GM19238 (cell line): ENCODE measurements around the gene TBKBP1.
"Not testable (repeated sequence)": the region's sequence is repeated elsewhere in the genome, so short reads cannot be mapped to it uniquely, and the experiment has no call there.

Experiments
- DNase-seq: peaks from one replicate; pipeline ENCODE4 v3.0.0; 2011; ENCODE audit warnings: low spot score; ENCODE audit not compliant: insufficient read length

TBKBP1 gene

DNA sequence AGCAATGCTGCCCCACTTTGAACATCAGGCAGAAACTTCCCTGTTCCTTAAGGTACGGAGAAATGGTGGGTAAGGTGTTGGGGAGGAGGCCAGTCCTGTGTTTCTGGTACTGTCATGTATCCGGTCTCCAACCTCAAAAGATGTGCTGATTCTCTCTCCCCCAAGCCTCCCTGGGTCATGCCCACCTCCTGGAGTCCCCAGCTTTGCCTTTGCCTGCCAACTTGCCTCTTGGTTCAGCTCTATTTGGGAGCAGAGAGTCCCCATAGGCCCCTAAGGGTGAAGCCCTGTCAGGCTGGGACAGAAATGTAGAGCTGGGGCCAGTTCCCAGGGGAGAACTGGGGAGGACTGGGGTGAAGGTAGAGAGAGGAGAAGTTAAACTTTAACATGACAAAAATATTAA is 37.4 kb downstream of the TBKBP1 start:
- no peak for DNase-seq

DNA sequence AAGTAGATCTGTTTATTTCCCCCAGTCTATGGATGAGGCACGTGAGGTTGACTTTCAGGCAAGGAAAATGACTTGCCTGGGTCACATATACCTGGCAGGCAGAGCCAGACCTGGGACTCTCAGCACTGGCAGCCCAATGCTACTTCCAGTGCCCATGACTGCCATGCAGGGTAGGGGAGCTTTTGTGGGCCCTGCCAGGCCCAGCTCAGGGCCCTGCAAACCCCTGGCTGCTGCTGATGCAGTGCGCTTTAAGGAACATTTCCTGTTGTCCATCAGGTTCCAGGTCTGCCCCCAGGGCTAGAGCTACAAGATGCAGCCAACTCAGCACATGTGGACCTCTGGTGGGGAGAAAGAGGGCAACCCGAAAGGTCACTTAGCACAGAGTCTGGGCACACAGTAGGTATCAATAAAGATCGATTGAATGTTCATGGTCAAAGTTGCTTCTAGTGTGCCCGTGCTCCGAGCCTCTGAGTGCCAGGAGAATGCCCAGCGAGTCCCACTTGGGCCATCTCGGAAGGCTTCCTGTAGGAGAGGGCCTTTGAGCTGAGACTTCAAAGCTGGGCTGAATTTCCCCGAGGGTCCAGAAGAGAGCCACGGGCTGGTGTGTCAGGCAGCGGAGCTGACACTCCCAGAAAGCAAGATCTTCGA is 38.6 kb downstream of the TBKBP1 start:
- no peak for DNase-seq

GRCh38 chr17:47733047-47733673 is 39.2 kb downstream of the TBKBP1 start, which contains the start of gene TBX21:
Gene TBX21, plus strand, starts transcription at chr17:47733236. Its CDS starts 219 bp downstream, at chr17:47733455.
- peak; percentile 90 for DNase-seq

- no peak for DNase-seq
Observed at GRCh38 chr17:47733674-47734410, 39.9 kb downstream of the TBKBP1 start.

DNA sequence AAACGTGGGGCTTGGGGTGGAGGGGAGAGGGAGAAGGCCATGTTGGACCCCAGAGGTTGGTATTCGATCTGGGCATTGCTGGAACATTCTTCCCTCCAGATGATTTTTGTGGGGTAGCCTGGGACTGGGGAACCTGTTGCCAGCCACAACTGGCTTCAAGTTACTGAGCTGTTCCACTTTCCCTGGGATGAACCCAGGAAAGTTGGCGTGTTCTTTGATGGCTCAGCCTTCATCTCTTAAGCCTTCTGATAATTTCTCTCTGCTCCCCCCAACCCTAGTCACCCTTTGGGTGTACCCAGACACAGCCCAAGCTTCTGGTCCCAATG is 41.1 kb downstream of the TBKBP1 start:
- DNase-seq, result no peak

DNA sequence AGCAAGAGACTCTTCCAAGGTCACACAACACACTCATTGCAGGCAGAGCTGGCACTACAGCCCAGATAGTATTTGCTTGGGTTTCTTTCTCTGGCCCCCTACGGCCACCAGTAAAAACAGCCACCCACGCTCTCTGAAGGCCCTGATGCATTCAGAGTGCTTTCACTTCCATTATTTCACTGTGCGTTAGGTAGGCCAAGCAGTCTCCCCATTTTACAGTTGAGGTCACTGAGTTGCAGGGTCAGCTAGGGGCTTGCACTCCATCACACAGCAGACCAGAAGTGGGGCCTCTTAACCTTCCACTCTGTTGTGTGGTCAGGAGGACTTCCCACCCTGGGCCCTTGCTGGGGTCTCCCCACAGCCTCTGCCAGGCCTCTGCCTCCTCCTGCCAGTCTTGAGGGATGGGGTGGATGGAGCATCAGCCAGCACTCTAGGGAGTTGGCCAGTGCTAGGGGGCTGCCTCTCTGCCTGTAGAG is 41.6 kb downstream of the TBKBP1 start:
- peak; percentile 64 for DNase-seq

DNA sequence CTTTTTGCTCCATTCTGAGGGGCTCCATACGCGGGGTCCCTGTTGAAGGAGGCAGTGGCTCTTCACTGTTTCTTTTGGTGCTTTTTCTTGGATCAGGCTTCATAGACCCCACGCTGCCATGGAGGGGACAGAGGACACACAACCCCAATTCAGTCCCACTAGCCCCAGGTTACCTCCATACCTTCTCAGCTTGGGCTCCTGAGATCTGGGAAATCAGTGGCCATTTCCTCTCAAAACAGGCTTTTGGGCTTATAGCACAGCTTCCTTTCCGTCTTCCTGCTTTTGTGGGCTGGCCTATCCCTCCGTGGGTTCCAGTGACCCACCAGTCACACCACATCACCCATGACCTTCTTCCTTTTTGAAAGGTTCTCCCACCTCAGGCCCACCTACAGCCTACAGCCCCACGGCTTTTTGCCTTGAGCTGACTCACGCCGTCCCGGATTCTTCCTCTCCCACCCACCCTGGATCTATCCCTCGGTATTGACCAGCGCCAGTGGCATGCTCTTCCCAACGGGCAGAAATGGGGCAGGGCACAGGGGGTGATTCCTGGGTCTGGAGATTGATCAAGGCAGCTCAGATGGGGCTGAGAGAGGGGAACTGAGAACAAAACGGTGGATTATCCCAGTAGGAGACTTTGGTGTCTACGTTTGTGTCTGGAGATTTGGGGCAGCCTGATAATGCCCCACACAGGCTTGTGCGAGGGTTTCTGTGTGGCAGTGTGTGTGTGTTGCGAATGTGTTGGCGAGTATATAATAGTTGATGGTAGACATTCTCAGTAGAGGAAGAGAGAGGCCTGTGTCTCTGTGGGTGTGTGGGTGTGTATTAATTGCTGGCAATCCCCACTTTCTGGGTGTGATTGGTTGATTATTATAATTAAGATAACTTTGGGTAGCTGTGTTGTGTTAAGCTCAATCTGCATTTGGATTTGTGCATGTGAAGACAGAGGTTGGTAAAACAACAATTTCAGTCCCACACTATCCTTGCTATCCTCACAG is 42.8 kb downstream of the TBKBP1 start:
- no peak for DNase-seq

- DNase-seq, result no peak
Observed at GRCh38 chr17:47738178-47738577, 44.2 kb downstream of the TBKBP1 start.

DNA sequence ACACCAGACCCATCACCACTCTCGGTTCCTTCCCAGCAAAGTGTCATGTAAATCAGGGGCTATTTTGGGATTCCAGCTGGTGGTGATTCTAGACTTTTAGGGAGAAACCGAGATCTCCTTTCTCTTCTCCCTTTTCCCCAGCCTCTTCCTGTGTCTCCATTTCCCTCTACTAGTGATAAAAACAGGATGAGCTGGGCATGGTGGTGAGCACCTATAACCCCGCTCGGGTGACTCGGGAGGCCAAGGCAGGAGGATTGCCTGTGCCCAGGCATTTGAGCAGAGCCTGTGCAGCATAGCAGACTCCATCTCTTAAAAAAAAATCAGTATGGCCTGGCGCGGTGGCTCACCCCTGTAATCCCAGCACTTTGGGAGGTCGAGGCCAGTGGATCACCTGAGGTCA is 45.2 kb downstream of the TBKBP1 start:
- DNase-seq, result no peak

GRCh38 chr17:47739945-47740344 is 46.0 kb downstream of the TBKBP1 start:
- not testable (repeated sequence) for DNase-seq

- DNase-seq, result no peak
Observed at GRCh38 chr17:47741109-47741792, 47.3 kb downstream of the TBKBP1 start.

DNA sequence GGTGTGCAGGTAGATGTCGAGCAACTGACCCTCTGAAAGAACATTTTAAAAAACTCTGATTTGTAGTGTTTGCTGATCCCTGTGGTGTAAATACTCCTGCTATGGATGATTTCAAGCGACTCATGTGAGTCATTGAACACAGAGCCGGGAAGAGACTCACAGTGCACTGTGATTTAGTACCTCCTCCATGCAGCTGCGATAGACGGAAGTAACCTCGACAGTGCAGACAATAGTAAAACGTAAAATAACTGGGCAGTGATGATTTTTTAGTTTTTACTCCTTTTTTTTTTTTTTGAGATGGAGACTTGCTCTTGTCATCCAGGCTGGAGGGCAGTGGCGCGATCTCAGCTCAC is 47.8 kb downstream of the TBKBP1 start:
- no peak for DNase-seq

- DNase-seq, result no peak
Observed at GRCh38 chr17:47742319-47743181, 48.6 kb downstream of the TBKBP1 start.

GRCh38 chr17:47744168-47745036 is 50.4 kb downstream of the TBKBP1 start:
- no peak for DNase-seq

GRCh38 chr17:47745037-47745380 is 51.0 kb downstream of the TBKBP1 start:
- no peak for DNase-seq

DNA sequence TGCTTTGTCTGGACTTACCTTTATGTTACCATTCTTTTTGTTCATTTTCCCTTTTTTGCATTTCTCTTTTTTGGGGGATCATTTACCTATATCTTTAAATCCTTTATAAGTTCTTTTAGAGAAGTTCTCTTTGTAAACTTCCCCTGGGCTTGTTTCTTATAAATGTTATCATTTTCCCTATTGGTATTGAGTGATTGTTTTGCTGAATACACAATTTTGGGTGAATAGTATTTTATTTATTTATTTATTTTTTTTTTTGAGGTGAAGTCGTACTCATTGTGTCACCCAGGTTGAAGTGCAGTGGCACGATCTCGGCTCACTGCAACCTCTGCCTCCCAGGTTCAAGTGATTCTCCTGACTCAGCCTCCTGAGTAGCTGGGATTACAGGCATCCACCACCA is 57.5 kb downstream of the TBKBP1 start:
- DNase-seq, result no peak

GRCh38 chr17:47757386-47757785 is 63.4 kb downstream of the TBKBP1 start:
- DNase-seq, result no peak

DNA sequence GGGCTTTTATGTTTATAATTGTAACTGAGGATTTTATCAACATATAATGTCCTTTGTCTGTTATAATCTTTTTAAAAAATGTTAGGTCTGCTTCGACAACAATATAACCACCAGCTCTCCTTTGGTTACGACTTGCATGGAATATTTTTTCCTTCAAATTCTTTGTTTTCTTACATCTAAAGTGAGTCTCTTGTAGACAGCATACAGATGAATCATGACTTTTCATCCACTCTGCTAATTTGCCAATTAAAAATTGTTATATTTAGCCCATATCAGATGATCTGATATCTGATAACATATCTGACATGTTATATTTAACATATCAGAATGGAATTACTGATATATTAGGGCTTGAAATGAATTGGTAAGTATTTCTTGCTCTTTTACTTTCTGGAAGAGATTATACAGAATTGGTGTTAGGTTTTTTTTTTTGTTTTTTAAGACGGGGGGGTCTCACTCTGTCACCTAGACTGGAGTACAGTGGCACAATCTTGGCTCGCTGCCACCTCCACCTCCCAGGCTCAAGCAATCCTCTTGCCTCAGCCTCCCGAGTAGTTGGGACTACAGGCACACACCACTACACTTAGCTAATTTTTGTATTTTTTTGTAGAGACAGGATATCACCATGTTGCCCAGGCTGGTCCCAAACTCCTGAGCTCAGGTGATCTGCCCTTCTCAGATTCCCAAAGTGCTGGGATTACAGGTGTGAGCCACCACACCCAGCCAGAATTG is 66.6 kb downstream of the TBKBP1 start:
- no peak for DNase-seq
